Cerebellar nuclear complex (tissue), 1 donor: ENCODE results near the gene SPN.
"Not testable (repeated sequence)": the region's sequence is repeated elsewhere in the genome, so short reads cannot be mapped to it uniquely, and the experiment has no call there.

Experiments
- DNase-seq, 2 experiments: peaks; one replicate each; lab custom pipeline; 2025; lab: John Stamatoyannopoulos, UW

The SPN gene

GRCh38 chr16:29702269-29702668 is 39.2 kb downstream of the SPN start:
- no peak for DNase-seq

- no peak for DNase-seq
Measured at GRCh38 chr16:29705030-29705429, 42.0 kb downstream of the SPN start.

GRCh38 chr16:29707160-29707559 is 44.1 kb downstream of the SPN start:
- DNase-seq, result not testable (repeated sequence)

- DNase-seq, result no peak
Measured at GRCh38 chr16:29708917-29709600, 46.0 kb downstream of the SPN start.

- not testable (repeated sequence) for DNase-seq
Measured at GRCh38 chr16:29709657-29710056, 46.6 kb downstream of the SPN start.

- peak in 1 of 2 experiments; percentile 30 for DNase-seq
Measured at GRCh38 chr16:29710227-29711219, 47.5 kb downstream of the SPN start.

- no peak for DNase-seq
Measured at GRCh38 chr16:29712809-29713208, 49.8 kb downstream of the SPN start.

GRCh38 chr16:29714396-29714795 is 51.3 kb downstream of the SPN start:
- DNase-seq, result no peak

- DNase-seq, result no peak
Measured at GRCh38 chr16:29714972-29715371, 51.9 kb downstream of the SPN start.

- DNase-seq, result no peak
Measured at GRCh38 chr16:29717113-29717512, 54.1 kb downstream of the SPN start.

- DNase-seq, result no peak
Measured at GRCh38 chr16:29719063-29719462, 56.0 kb downstream of the SPN start.
